Body of pancreas (tissue), 4 donors: ENCODE data around the gene SPINDOC.

Experiments used
- POLR2A ChIP-seq, 3 donors: fragments of 450-650 bp; IDR thresholded peaks; one replicate each; pipeline ENCODE4 v1.6.1; 2016; ENCODE audit warnings: antibody characterized with exemption in 3 of 3, mild to moderate bottlenecking in 2 of 3
- TF ChIP-seq, protein P1 (sequence below), 7 experiments: fragments of 450-650 bp in 4 of 7; fragments of 200-600 bp in 3 of 7; sonication (generic) in 3 of 7; IDR thresholded peaks; one replicate each; pipeline ENCODE4 v1.5.1; 2016 to 2019; ENCODE audit warnings: antibody characterized with exemption in 7 of 7

DNA sequence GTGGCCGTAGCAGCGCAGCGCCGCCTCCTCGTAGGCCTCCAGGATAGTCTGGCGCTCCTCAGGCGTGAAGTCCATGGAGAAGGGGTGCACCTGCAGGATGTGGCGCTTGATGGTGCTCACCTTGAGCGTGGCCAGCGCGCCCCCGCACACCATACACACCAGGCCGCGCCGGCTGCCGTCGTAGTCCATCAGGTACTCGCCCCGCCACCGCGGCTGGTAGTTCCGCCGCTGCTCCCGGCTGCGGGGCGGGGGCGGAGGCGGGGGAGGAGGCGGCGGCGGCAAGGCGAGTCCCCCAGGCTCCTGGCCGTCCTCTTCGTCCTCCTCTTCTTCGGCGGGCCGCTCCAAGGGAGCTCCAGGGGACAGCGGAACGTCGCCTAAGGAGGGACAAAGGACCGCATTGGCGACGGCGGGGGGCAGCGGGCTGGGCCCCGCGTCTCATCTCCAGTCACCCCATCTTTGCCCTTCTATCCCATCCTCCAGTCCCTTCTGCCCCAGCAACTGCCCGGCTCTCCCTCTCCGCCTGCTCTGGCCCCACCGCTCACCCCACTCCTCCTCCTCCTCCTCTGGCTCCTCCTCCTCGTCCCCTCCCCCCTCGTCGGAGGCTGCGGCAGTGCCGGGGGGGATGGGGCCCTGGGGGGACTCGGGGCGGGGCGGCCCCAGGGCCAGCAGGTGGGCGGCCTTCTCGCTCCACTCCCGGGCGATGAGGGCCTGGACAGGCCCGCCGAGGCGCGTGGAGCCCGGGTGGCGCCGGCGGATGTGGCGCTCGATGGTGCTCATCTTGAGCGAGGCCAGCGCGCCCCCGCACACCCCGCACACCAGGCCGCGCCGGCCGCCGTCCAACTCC is 49.5 kb upstream of the SPINDOC start:
- TF ChIP-seq, protein P1, sequence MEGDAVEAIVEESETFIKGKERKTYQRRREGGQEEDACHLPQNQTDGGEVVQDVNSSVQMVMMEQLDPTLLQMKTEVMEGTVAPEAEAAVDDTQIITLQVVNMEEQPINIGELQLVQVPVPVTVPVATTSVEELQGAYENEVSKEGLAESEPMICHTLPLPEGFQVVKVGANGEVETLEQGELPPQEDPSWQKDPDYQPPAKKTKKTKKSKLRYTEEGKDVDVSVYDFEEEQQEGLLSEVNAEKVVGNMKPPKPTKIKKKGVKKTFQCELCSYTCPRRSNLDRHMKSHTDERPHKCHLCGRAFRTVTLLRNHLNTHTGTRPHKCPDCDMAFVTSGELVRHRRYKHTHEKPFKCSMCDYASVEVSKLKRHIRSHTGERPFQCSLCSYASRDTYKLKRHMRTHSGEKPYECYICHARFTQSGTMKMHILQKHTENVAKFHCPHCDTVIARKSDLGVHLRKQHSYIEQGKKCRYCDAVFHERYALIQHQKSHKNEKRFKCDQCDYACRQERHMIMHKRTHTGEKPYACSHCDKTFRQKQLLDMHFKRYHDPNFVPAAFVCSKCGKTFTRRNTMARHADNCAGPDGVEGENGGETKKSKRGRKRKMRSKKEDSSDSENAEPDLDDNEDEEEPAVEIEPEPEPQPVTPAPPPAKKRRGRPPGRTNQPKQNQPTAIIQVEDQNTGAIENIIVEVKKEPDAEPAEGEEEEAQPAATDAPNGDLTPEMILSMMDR (IDR thresholded peaks at IDR 0.05): no peak
- no peak for TF ChIP-seq POLR2A (IDR thresholded peaks at IDR 0.05)
